GM19043 (cell line): ENCODE measurements around the gene ADIPOR2.
"Not testable (repeated sequence)": the region's sequence is repeated elsewhere in the genome, so short reads cannot be mapped to it uniquely, and the experiment has no call there.

Experiments used
- ATAC-seq: cut with Tn5 transposase; IDR thresholded peaks from one replicate; pipeline ENCODE4 v1.9.1; 2021; ENCODE audit warnings: low read depth; ENCODE audit not compliant: unreplicated experiment

Gene ADIPOR2

DNA sequence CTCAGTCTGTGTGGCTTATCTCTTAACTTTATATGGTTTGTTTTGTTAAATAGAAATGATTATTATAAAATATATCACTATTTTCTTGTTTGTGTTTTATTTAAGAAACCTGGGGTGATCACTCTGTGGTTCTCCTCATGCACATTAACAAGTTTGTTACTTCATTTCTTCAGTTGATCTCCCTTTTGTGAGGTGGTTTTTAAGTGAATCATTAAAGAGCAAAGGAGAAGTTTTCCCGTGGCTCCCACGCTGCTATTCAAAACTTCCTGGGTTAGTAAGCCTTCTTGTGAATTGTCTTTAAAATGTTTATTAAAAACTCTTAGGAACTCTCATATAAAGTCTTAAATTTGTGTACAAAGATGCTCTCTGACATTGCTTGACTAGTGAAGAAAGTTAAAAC lies 11.8 kb downstream of the ADIPOR2 start:
- no peak for ATAC-seq

DNA sequence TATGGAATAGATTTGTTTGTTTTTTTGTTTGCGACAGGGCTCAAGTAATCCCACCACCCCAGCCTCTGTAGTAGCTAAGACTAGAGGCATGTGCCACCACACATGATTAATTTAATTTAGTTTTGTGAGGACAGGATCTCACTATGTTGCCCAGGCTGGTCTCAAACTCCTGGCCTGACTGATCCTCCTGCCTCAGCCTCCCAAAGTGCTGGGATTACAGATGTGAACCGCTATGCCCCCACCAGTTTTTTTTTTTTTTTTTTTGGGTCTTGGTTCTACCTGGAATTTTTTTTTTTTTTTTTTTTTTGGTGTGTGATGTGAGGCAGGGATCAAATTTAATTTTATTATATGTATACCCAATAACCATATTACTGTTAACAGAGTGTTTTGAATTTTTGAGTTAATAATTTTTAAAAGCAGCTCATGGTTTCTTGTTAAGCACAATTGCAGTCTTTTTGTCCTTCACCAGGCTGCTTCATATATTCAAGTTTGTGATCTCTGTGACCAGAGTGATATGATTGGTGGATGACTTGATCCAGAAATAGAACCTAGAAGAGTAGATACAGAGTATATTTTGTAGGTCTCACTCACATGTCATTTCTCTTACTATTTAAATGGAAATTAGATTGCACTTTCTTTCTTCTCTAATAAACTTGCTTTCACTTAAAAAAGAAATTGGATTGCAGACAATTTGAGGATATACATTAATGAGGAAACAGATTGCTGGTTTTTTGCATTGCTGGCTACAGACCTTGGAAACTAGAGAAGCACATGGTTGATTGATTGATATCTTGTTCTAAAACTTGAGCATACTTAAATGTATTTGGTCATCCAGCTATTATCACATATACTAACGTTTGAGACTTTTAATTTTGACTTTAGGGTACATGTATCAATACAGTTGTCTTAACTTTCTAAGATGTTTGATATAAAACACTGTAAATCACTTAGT lies 13.2 kb downstream of the ADIPOR2 start:
- ATAC-seq, result no peak

DNA sequence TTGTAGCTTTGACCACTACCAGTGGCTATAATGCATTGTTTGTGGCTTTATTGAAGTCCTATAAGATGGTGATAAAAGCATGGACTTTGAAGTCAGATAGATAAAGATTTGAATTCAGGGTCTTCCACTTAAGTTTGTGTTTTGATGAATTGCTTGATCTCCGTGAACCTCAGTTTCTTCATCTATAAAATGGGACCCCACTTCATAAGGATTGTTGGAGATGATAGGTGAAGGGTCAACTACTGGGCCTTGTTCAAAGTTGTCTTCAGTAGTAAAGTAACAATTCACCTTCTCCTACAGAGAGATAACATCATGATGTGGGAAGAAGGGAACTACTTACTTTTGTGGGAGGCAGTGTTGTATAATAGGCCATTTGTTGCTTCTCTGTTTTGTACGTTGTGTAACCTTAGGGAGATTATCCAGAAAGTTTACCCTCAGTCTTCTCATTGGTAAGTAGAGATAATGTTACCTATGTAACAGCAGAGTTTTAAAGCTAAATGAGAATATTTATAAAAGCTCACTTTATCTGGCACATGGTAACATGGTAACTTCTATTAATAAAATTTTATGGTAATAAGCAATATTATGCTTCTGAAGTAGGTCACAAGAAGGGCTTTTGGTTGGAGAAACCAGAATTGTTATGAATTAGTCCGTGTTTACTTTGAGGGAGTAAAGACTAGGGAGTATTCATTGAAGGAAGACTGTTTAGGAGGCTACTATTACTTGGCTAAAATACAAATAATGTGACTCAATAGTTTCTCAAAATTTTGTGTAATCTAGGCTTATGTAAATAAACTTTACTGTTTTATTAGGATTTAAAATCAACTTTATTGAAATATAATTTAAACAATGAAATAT lies 15.1 kb downstream of the ADIPOR2 start:
- no peak for ATAC-seq

DNA sequence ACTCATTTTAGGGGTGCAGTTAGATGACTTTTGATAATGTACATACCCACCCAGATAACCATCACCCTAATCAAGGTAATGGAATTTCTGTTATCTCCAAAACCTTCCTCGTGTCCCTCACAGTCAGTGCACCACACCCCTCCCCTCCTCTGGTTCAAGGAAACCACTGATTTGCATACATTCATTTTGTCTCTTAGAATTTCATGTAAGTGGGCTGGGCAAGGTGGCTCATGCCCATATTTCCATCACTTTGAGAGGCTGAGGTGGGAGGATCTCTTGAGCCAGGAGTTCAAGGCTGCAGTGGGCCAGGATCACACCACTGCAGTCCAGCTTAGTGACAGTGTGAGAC lies 15.7 kb downstream of the ADIPOR2 start:
- no peak for ATAC-seq

DNA sequence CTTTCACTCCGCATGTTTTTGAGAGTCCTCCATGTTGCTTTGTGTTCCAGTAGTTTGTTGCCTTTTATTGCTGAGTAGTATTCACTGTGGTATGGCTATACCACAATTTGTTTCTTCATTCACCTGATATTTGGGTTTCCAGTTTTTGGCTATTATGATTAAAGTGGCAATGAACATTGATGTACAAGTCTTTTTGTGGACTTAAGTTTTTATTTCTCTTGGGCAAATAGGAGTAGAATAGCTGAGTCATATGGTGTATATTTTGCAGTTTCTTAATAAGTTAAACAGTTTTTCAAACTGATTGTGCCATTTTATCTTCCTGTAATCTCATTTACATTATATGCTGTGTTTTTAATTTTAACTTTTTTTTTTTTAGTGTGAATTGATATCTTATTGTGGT lies 16.2 kb downstream of the ADIPOR2 start:
- no peak for ATAC-seq

DNA sequence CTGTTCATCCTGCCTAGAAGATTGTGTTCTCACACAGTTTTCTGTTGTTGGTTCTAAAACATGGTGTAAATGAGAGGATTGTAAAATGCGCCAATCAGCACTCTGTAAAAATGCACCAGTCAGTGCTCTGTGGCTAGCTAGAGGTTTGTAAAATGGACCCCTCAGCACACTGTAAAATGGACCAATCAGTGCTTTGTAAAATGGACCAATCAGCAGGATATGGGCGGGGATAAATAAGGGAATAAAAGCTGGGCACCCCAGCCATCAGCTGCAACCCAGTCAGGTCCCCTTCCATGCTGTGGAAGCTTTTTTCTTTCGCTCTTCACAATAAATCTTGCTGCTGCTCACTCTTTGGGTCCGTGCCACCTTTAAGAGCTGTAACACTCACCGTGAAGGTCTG lies 19.1 kb downstream of the ADIPOR2 start:
- not testable (repeated sequence) for ATAC-seq

DNA sequence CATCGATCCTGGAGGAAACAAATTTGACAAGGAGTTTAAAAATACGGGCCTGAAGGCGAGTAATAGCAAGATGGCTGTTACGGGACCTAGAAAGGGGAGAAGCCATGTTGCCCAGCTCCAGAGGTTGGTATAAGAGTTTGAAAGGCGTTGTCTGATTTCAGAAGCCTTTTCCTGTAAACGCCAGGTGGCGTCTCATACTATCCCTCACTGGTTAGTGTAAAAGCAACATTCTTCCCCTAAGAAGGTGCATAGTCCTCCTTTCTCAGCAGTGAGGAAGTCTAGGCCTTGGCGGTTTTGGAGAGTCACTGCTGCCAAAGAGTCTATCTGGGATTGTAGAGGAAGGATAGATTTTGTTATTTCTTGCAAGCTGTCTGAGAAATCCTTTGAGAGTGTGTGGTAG lies 20.0 kb downstream of the ADIPOR2 start:
- not testable (repeated sequence) for ATAC-seq

DNA sequence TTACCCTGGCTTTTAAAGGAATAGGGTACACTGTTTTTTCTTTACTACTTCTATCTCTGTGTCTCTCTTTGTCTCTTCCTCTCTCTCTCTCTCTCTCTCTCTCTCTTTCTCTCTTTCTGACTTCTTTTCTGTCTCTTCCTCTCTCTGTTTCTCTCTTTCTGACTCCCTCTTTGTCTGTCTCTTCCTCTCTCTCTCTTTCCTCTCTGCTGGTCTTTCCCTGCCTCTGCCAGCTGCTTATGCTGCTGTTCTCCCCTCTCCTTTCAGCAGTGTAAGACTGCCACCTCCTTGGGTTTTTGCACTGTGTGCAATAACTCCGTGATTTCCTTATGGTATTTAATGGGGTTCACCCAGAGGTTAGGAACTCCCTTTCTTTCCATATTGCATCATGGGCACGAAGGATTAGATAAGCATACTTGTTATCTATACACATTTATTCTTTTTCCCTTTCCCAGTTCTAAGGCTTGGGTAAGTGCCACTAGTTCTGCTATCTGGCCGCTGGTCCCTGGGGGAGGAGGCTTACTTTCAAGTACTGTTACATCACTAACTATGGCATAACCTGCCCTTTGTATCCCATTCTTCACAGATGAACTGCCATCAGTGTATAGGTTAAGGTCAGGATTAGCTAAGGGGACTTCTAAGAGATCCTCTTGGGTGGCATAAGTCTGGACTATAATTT lies 20.8 kb downstream of the ADIPOR2 start:
- not testable (repeated sequence) for ATAC-seq

DNA sequence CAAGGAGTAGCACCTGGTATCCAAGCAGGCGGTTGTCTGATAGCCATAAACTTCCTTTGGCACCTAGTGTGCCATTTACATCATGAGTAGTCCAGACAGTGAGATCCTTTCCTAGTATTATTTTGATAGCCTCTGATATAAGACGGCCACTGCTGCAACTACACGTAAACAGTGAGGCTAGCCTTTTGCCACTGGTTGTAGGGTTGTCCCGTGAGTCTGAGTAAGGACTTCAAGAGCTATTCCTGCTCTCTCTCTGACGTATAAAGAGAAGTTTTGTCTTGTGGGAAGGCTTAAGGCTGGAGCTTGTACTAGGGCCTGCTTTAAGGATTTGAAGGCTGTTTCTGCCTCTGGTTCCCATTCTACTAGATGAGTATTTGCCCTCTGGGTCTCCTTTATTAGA lies 21.4 kb downstream of the ADIPOR2 start:
- not testable (repeated sequence) for ATAC-seq

DNA sequence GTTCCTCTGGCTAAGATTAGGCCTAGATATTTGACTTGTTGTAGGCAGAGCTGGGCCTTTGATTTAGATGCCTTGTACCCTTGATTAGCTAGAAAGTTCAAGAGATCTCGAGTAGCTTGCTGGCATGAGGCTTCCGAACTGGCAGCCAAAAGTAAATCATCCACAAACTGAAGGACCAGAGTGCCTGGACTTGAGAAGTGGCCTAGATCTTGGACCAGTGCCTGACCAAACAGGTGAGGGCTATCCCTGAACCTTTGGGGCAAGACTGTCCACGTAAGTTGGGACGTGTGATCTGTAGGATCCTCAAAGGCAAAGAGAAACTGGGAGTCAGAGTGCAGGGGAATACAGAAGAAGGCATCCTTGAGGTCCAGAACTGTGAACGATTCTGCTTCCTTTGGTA lies 22.0 kb downstream of the ADIPOR2 start:
- not testable (repeated sequence) for ATAC-seq

DNA sequence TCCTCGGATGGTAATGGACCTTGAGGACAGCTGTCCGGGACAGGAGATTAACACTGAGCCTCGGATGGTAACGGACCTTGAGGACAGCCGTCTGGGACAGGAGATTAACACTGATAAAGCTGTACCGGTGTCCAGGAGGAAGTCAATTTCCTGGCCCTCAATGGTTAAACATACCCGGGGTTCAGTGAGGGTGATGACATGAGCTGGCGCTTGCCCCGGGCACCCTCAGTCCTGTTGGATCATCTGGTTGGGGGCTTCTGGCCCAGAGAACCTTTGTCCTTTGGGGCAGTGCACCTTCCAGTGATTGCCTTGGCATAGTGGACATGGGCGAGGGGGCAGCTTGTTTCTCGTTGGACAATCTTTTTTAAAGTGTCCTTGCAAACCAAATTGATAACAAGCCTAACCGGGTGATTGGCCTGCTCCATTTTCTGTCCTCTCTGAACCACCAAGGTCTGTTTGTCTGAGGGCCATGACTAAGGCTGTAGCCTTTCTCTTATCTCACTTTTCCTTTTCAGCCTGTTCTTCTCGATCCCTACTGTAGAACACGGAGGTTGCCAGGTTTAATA lies 23.0 kb downstream of the ADIPOR2 start:
- ATAC-seq, result not testable (repeated sequence)

DNA sequence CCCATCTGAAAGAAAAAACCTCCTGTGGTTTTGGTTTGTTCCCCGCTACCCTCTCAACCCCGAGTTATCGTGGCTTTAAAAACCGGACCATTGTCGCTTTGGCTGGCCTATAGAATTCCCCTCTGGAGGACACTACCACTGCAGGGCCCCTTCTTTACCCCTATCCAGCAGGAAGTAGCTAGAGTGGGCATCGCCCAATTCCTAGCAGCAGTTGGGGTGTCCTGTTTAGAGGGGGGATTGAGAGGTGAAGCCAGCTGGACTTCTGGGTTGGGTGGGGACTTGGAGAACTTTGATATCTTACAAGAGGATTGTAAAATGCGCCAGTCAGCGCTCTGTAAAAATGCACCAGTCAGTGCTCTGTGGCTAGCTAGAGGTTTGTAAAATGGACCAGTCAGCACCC lies 24.6 kb downstream of the ADIPOR2 start:
- ATAC-seq, result not testable (repeated sequence)

DNA sequence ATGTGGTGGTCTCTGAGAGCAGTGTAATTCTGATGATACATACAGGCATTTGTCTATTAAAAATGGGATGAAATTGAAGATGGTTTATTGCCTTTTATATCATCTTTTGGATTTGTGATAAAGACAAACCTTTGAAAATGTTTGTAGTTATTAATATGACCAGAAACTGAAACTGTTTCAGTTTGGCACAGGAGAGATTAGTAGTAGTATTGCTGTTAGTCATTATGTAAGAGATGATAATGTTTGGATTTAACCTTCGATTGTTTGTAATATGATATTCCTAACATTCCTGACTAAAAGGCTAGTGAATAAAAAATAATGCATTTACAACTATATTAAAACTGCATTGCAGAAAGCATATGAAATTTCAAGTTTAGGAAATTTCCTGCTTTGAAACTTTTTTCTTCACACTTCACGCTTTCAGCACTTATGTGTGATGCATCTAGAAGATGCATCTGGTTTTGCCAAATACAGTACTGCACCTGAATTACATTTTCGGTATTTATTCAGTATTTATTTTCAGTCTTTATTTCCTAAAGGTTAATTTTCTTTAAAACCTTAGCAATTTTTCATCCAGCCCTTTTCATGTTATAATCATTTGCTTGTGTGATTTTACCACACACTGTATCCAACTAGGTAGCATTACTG lies 25.5 kb downstream of the ADIPOR2 start:
- no peak for ATAC-seq

DNA sequence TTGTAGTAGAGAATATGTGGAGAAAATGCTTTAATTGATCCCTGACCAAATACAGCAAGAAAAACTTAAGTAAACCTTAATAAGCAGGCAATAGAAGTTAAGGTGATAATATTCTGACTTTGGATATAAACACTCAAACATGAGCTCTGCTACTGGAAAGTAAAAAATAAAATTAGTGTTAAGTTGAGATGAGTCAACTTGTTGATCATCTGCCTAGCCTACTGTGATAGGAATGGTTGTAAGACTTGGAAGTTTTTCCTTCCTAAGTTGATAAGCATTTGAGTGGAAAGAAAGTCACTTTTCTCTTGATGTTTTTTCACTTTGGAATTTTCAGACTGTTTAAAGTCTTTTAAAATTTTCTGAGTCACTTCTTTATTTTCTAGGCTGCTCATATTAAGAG lies 26.0 kb downstream of the ADIPOR2 start:
- no peak for ATAC-seq

DNA sequence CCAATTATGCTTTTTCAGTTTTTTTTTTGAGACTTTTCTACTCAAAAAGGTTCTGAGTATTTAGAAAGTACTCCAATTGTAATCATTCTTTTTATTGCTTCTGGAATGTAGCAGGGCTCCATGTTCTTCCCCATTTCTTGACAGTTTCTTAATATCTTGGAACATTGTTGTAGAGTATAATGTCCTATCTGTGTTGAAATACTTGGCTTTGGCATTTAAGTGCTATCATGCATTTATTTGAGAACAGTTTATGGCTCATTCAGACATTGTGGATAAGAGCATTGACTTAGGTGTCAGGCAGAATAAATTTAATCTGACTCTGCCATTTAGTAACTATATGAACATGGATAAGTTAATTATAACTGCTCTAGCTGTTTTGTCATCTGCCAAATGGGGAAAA lies 28.3 kb downstream of the ADIPOR2 start:
- ATAC-seq, result no peak

DNA sequence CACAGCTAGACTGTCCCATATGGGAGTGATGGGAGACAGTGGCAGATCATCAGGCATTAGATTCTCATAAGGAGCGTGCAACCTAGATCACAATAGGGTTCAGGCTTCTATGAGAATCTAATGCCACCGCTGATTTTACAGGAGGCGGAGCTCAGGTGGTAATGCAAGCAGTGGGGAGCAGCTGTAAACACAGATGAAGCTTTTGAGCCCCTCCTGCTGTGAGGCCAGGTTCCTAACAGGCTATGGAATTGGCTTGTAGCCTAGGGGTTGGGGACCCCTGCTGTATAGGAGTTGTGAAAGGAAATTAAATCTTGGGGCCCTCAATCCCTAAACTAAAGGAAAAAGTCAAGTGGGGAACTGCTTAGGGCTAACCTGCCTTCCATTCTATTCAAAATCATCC lies 29.6 kb downstream of the ADIPOR2 start:
- no peak for ATAC-seq

DNA sequence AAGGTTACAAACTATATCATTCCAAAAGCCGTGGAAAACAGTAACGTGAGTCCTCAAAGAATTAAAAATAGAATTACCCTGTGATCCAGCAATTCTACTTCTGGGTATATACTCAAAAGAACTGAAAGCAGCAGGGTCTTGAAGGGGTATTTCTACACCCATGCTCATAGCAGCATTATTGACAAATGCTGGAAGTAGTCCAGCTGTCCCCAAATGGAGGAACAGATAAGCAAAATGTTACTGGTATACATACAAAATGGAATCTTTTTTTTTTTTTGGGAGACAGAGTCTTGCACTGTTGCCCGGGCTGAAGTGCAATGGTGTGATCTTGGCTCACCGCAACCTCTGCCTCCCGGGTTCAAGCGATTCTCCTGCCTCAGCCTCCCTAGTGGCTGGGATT lies 32.9 kb downstream of the ADIPOR2 start:
- ATAC-seq, result no peak

DNA sequence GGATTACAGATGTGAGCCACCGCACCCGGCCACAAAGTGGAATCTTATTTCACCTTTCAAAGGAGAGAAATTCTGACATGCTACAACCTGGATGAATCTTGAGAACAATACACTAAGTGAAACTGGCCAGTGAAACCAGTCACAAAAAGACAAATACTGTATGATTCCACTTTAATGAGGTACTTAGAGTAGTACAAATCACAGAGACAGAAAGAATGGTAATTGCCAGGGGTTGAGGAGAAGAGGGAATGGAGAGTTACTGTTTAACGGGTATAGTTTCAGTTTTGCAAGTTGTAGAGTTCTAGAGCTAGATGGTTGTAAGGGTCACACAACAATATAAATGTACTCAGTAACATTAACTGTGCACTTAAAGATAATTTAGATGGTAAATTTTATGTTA lies 33.4 kb downstream of the ADIPOR2 start:
- ATAC-seq, result no peak

DNA sequence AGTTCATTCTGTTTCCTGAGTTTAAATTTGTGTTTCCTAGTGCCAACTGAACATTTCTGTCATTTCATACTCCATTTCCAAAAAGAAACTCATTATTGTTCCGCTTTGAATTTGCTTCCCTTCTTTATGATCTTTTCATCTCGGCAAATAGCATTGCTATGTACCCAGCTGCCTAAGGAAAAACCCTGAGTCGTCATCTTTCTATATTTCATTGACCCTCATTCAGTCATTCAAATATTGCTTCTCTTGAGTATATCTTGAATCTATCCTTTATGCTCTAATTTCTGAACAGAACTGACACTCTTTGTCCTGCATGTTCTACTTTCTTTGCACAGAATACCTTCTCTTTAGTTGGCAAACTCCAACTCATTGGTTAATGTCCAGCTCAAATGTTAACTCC lies 35.9 kb downstream of the ADIPOR2 start:
- no peak for ATAC-seq

DNA sequence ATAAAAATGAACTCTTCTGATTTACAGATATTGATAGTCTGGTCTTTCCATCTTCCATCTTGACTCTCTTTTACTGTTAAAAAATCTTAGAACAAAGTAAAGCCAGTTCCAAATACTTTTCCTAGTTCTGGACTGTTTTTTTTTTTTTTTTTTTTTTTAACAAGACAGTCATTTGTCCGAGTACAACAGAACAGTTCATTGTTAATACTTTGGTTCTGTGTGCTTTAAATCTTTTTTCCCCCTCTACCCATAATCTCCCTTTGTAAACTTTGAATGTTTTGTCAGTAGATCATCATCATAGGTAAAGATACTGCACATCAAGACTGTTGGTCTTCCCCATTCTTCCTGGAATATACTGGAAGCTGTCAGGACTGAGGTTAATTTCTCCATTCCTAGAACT lies 38.0 kb downstream of the ADIPOR2 start:
- no peak for ATAC-seq
